ENCODE measurements around the gene ADD1. TPM values are rescaled to one million over a fixed set of nuclear protein-coding genes. Genes with fewer than 3 reads are reported as not detected.
A peak's percentile ranks its signal among the peaks of the same experiment; 100 is the strongest.
"Not testable (repeated sequence)": the region's sequence is repeated elsewhere in the genome, so short reads cannot be mapped to it uniquely, and the experiment has no call there.

Gene ADD1
- total RNA-seq, 1 donor from 2014 or later = 240 TPM

- no peak for TF ChIP-seq CTCF (IDR thresholded peaks at IDR 0.05)
These were observed 99.9 kb downstream of the ADD1 start for GRCh38 chr4:2943364-2944090.

GRCh38 chr4:2944091-2944482 lies 100.4 kb downstream of the ADD1 start:
- DNase-seq (ENCODE audit: low spot score) = no peak
- no peak for TF ChIP-seq CTCF (IDR thresholded peaks at IDR 0.05)
- Mint-ChIP-seq H3K4me3 (ENCODE audit: unreplicated experiment) (no peak overlapping the region), H3K36me3 (ENCODE audit: low read depth) (peaks cover 39% of the 10 kb centered on the region), H3K9me3 (ENCODE audit: low read depth) (no peaks in the 10 kb centered on the region), H3K4me1 (ENCODE audit: low read depth) (no peaks in the 10 kb centered on the region), H3K27ac (ENCODE audit: unreplicated experiment) (no peak overlapping the region), H3K27me3 (ENCODE audit: low read depth) (no peaks in the 10 kb centered on the region)

More at GRCh38 chr4:2943364-2944090, 99.9 kb downstream of the ADD1 start:
- H3K9me3 Mint-ChIP-seq (ENCODE audit: low read depth) = no peaks in the 10 kb centered on the region
- H3K36me3 Mint-ChIP-seq (ENCODE audit: low read depth) = peaks cover 40% of the 10 kb centered on the region
- no peak for DNase-seq (ENCODE audit: low spot score)
- H3K4me1 Mint-ChIP-seq (ENCODE audit: low read depth) = no peaks in the 10 kb centered on the region
- no peak overlapping the region for H3K4me3 Mint-ChIP-seq (ENCODE audit: unreplicated experiment)
- no peaks in the 10 kb centered on the region for H3K27me3 Mint-ChIP-seq (ENCODE audit: low read depth)
- peak overlapping the region; percentile 41 for H3K27ac Mint-ChIP-seq (ENCODE audit: unreplicated experiment)

GRCh38 chr4:2944586-2945526 lies 101.2 kb downstream of the ADD1 start:
- Mint-ChIP-seq H3K36me3 (ENCODE audit: low read depth) (peaks cover 39% of the 10 kb centered on the region), H3K4me3 (ENCODE audit: unreplicated experiment) (no peak overlapping the region)

GRCh38 chr4:2945619-2946604 lies 102.3 kb downstream of the ADD1 start:
- not testable (repeated sequence) for H3K27me3 Mint-ChIP-seq (ENCODE audit: low read depth); H3K4me3 Mint-ChIP-seq (ENCODE audit: unreplicated experiment); H3K4me1 Mint-ChIP-seq (ENCODE audit: low read depth); DNase-seq (ENCODE audit: low spot score); H3K27ac Mint-ChIP-seq (ENCODE audit: unreplicated experiment); H3K9me3 Mint-ChIP-seq (ENCODE audit: low read depth)
- peaks cover 39% of the 10 kb centered on the region for H3K36me3 Mint-ChIP-seq (ENCODE audit: low read depth)

More at GRCh38 chr4:2944586-2945526, 101.2 kb downstream of the ADD1 start:
- no peak for TF ChIP-seq CTCF (IDR thresholded peaks at IDR 0.05)
- no peak overlapping the region for H3K27ac Mint-ChIP-seq (ENCODE audit: unreplicated experiment)
- no peaks in the 10 kb centered on the region for H3K27me3 Mint-ChIP-seq (ENCODE audit: low read depth)
- H3K4me1 Mint-ChIP-seq (ENCODE audit: low read depth) = no peaks in the 10 kb centered on the region
- H3K9me3 Mint-ChIP-seq (ENCODE audit: low read depth) = no peaks in the 10 kb centered on the region
- DNase-seq (ENCODE audit: low spot score) = no peak

GRCh38 chr4:2946812-2947600 lies 103.4 kb downstream of the ADD1 start:
- TF ChIP-seq CTCF (IDR thresholded peaks at IDR 0.05) = no peak
- H3K27ac Mint-ChIP-seq (ENCODE audit: unreplicated experiment) = no peak overlapping the region
- H3K36me3 Mint-ChIP-seq (ENCODE audit: low read depth) = peaks cover 45% of the 10 kb centered on the region
- H3K4me1 Mint-ChIP-seq (ENCODE audit: low read depth) = no peaks in the 10 kb centered on the region
- no peak overlapping the region for H3K4me3 Mint-ChIP-seq (ENCODE audit: unreplicated experiment)
- no peaks in the 10 kb centered on the region for H3K9me3 Mint-ChIP-seq (ENCODE audit: low read depth)
- no peak for DNase-seq (ENCODE audit: low spot score)
- no peaks in the 10 kb centered on the region for H3K27me3 Mint-ChIP-seq (ENCODE audit: low read depth)
